HPDE6-E6E7 (cell line): ENCODE measurements around the gene USP51.
"Not testable (repeated sequence)": the region's sequence is repeated elsewhere in the genome, so short reads cannot be mapped to it uniquely, and the experiment has no call there.

Experiments used
- DNase-seq: peaks from one replicate; pipeline ENCODE4 v3.0.0; 2011; ENCODE audit warnings: missing footprints; ENCODE audit errors: extremely low spot score

The USP51 gene

DNA sequence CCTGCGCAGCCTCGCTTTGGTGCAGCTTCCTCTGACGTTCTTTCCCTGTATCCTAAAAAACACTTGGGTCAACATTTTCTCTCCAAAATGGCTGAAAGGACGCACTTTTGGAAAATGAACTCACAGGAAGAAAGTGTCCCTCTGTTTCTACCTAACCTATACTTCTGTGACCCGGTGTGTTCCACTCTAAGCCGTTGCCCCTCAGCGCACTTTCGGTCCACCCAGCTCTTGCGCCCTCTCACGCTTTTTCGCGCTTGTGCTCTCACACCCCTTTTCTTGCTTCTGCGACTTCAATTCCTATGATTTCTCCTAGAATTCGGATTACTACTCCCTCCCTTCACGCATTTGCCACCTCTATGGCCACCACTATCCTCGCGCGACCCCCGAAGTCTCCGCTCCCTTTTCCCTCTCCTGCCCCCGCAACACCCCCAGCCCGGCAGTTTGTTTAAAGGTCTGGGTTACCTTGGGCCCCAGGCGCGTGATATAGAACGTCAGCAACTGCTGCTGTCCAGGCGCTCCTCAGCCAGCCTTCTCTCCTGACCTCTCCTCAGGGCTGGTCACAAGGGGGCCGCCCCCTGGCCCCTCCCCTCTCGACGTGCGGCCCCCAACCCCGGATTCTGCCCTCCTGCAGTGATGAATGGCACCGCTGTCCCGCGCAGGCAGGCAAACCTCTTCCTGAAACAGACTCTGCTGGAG, at the start of gene USP51:
Gene USP51, minus strand, starts transcription at position 535 of the 696 bp plus-strand sequence. CDS start 909 bp downstream, outside the sequence.
- no peak for DNase-seq

GRCh38 chrX:55524487-55524886, 34.8 kb upstream of the USP51 start:
- DNase-seq = no peak

GRCh38 chrX:55523356-55523755, 33.7 kb upstream of the USP51 start:
- no peak for DNase-seq

DNA sequence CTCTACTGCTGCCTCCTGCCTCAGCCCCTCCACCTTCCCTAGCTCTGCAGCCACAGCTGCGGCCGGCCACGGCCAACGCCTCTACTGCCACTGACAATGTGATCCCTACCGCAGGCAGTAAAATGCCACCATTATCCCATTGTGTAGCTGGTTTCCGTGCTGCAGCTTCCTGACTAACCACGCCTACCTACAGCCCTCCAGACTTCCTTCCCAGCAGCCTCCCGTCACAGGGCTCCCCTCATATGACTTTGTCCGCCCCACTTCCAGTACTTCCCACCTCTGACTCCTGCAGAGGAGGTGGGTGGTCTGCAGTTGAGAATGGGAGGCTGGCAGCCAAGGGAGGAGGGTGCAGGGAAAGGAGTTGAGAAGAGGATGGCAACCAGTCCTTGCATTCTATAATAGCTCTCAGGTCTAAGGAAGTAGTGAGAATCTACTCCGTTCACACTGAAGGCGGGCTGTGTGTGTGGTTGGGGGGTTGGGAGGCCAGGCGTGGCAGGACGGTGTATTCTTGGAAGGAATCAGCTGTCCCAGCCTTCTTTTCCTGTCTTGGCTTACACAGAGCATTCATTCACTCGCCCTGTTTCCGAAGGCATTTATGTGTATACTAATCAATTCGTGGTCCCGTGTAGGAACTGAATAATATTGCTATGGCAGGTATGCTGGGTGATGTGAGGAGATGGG, 33.1 kb upstream of the USP51 start:
- DNase-seq = no peak

- no peak for DNase-seq
Observed at GRCh38 chrX:55521687-55522086, 32.0 kb upstream of the USP51 start.

GRCh38 chrX:55516794-55517481, 27.3 kb upstream of the USP51 start:
- not testable (repeated sequence) for DNase-seq

GRCh38 chrX:55513045-55513737, 23.5 kb upstream of the USP51 start:
- not testable (repeated sequence) for DNase-seq

DNA sequence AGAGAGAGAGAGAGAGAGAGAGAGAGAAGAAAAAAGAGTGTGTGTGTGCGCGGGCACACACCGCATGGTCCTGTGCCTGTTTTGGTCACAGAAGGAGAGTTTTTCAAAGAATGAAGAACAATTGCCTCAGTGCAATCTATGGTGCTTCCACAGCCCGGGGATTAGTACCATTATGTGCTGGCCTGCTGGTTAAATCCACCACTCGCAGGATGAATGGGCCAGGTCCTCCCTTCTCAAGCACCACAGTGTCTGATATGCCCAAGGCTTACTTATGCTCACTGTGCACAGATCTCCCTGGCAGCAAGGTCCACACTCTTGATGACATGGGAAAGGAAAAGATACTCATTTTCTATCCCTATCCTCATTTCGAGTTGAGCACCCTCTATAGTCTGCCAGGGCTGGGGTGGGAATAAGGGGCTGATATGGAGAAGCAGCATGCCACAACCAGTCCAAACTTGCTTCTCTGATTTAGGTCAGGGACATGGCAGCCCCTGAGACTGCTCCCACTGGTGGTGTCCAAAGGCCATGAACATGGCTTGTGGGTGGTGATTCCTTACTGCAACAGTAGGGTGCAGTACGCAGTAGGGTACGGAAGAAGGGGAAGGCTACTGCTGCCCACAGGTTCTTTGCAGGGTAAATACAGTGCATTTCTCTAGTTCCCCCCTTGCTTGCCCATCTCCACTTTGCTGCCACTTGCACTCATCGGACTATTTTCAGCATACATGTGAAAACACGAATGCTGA, 18.9 kb upstream of the USP51 start:
- not testable (repeated sequence) for DNase-seq

- not testable (repeated sequence) for DNase-seq
Observed at GRCh38 chrX:55507699-55508098, 18.1 kb upstream of the USP51 start.

DNA sequence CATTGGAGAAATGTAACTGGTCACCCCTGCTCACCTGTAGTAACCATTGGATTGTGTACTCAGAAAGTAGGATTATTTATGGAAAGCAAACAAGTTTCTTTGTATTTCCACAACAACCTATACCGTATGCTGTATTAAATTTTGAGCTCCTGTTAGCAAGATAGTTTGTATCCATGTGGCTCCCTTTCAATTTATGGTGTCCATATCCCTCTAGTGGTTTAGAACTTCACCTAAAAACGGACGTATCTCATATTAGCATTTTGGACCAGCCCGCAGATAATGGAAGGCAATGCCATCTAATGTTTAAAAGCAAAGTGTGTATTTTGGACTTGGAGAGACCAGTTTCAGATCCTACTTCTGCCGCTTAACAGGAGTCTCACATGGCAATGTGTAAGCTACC, 17.4 kb upstream of the USP51 start:
- not testable (repeated sequence) for DNase-seq

DNA sequence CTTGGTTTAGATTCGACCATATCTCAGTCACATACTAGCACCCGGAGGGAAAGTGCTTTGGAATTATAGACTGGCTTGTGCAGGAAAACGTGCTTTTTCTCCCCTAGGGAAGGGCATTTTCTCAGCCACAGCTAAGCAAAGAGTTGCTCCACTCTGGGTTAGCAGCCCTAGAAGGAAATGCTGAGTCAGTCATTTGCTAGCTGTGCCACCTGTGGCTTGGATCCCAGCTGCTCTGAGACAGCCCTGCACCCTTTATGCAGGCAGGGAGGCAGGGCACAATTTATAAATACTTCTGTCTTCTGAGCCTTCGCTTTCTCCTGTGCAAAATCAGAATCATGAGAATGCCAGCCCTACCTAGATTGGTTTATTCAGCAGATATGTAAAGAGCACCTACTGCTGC, 1.3 kb upstream of the USP51 start:
- no peak for DNase-seq

DNA sequence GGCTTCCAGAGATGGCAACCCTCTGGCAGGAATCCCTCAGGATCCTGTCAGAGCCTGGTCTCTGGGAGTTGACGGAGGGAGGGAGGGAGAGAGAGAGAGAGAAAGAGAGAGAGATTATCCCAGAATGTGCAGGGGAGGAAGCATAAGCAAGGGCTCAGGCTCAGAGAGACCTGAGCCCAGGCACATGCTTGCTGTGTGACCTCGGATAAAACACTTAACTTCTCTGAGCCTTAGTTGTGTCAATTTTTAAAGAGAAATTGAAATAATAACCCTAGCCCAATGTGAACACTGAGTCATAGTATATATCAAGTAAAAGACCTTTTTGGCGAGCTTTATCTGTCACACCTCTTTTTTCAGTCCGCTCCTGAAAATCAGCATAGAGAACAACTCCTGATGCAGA, 473 bp upstream of the USP51 start:
- DNase-seq = no peak

DNA sequence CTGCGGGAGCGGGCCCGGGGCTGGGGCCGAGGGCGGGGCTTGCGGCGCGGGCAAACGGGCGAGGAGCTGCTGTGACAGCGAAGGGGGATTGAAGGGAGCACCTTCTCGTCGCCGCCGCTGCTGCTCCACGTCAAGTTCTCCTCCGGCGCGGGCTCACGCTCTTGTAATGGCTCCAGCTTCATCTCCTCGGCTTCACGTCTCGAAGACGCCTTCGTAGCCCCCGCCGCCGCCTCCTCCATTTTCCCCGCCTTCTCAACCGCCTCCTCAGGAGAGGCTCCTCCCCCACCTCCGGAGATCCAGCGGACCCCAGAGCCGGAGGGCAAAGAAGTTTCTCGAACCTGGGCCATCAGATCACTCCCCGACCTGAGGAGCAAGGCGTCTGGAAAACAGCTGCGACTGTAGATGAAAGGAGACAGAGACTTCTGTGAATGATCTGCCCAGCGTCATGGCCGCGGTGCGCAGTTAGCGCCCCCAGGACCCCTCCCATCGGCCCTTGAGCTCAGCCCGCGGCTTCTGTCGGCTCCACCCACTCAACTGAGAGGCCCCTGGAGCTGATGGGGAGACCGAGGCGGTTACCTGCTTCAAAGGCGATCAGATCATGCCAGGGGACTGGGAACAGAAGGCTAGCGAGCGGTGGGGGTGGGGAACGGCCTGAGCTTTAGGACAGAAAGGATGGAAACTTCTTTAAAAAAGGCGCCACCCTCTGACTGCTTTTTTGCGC, 895 bp downstream of the USP51 start:
- no peak for DNase-seq

DNA sequence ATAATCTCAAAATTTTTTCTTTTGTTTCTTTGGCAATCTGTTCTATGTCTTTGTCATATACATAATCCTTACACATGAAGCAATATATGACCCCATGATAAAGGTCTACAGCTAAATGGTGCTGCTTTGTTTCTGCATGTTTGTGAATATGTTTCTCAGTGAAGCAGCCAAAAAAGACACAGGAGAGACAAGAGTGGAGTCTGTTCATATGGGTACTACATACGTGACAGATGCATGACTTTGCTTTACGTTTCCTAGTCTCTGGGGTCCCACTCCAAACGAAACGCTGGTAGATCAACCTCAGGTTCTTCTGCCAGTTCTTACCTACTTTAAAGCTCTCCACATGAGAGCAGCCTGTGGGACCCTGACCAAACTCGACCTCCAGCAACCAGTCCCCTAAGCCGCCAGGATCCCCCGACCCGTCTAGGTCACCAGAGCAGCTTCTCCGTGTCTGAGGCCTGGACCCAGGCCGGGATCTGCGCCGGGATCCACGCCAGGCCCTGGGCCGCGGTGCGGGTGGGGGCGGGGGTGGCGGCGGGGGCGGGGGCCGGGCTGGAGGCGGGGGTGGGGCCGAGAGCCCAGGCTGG, 1.5 kb downstream of the USP51 start:
- no peak for DNase-seq

GRCh38 chrX:55487143-55487542, 2.5 kb downstream of the USP51 start:
- DNase-seq = no peak

DNA sequence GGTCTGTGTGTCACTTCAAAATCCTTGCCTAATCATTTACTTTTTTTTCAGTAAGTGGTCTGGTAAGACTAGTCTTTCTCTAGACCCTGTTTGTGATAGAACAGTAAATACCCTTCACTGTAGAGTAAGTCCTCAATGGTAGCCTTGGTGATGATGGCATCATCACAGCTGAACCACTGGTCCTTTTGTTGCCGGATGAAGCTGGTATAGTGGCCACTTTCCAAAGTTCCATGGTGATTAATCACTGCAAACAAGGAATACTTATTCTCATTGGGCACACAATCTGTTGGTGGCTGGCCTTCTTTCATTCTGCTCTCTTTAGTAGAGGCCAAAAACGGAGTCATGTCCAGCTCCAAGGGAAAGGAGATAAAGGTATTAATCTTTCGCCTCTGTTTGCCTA, 2.9 kb downstream of the USP51 start:
- no peak for DNase-seq

- DNase-seq = no peak
Observed at GRCh38 chrX:55484948-55485347, 4.7 kb downstream of the USP51 start.

DNA sequence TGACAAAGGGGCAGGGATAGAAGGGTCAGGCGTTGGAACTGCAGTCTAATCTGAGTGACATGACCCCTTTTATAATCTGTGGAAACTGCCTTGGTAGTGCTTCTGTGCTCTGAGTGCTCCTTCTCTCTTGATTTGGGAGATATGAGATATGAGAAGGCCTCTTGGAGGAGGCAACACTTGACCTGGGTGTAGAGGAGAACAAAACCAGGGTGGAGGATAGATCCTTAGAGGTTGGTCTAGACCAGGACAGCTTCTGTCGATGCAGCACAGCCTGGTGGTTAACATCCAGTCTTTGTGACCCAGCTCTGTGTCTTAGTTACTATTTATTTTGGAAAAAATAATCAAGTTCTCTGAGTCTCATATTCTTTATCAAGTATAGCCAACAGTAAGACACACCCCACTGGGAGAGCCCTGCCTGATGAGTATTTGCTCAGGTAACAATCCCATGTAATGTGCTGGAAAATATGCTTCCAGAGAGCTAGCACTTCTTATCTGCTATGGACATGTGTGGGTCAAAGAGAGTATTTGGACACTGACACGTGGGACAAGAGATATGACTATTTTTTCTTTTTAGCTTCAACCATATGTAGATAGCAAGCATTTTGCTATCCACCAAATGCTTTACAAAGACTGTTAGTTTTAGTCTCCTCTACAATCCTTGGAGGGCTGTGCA, 9.1 kb downstream of the USP51 start:
- no peak for DNase-seq

GRCh38 chrX:55479956-55480355, 9.7 kb downstream of the USP51 start:
- DNase-seq = not testable (repeated sequence)

DNA sequence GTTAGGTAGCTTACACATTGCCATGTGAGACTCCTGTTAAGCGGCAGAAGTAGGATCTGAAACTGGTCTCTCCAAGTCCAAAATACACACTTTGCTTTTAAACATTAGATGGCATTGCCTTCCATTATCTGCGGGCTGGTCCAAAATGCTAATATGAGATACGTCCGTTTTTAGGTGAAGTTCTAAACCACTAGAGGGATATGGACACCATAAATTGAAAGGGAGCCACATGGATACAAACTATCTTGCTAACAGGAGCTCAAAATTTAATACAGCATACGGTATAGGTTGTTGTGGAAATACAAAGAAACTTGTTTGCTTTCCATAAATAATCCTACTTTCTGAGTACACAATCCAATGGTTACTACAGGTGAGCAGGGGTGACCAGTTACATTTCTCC, 23.9 kb downstream of the USP51 start:
- DNase-seq = not testable (repeated sequence)
